Sciatic nerve (tissue), 2 donors: ENCODE measurements around the gene TMEM178B. TPM values are rescaled to one million over a fixed set of nuclear protein-coding genes. Genes with fewer than 3 reads are reported as not detected.

ENCODE experiments used
- ATAC-seq: fragments of 200-7000 bp; cut with Tn5 transposase; one replicate; pipeline ENCODE4 v1.9.1; 2020; ENCODE audit warnings: mild to moderate bottlenecking, moderate library complexity
- DNase-seq: peaks from one replicate; pipeline ENCODE4 v3.0.0-alpha.2; 2020; ENCODE audit warnings: low spot score
- intact Hi-C: fragments of 100-400 bp; cut with DNase I; formaldehyde crosslinking; loops from one replicate; pipeline ENCODE4 v1.14.2; 2022
- total RNA-seq: library from RNA; stranded (reverse); fragmentation: NEBNext Ultra II Directional; extraction: Animal tissue kit (Norgen Biotek cat#: 25700); gene quantifications from one replicate; pipeline ENCODE4 v1.2.1, GENCODE V29; 2021
- donor health status: DM: no; HTN: no; CAD: no.
- donor health status: DM: no; HTN: no; CAD: no.

TMEM178B gene
- total RNA-seq, 1 donor from 2014 or later = 1.1 TPM

DNA sequence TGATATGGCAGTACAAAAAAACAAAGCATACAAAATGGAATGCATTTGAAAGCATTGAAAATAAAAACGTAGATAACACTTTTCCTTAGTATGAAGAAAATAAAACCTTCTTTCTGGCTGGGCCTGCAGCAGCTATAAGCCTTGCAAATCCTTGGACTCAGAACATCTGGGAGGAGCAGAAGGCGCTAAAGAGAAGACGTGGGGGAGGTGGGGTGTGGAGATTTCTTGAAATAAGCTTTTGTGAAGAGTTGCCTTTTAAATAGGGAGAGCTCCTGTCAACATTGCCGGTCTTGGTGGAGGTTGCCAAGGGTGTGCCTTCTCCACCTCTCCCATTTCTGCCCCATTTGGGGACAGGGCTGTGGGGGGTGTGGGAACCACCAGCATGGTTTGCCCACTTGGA lies 128.7 kb downstream of the TMEM178B start:
- intact Hi-C loops = no loop called here
- no peak for ATAC-seq

DNA sequence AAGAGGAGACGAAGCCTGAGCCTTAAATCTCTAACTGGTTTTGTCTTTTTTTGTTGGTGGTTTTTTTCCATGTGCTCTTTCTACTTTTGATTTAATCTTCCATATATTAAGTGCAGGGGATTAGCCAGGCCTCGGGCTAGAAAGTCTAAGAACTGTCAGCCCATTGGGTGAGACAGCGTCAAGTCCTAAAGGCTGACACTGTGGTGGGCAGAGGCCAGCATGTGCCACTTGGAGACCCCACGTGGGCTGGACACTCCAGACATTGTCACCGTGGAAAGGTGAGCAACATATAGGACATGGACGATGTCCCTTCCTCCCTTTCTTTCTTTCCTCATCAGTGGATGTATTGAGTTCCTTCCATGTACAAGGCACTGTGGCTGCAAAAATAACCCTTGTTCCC lies 129.3 kb downstream of the TMEM178B start:
- intact Hi-C loops = no loop called here
- ATAC-seq (no peak), DNase-seq (no peak)

More for the DNA sequence above, 128.7 kb downstream of the TMEM178B start:
- no peak for DNase-seq

DNA sequence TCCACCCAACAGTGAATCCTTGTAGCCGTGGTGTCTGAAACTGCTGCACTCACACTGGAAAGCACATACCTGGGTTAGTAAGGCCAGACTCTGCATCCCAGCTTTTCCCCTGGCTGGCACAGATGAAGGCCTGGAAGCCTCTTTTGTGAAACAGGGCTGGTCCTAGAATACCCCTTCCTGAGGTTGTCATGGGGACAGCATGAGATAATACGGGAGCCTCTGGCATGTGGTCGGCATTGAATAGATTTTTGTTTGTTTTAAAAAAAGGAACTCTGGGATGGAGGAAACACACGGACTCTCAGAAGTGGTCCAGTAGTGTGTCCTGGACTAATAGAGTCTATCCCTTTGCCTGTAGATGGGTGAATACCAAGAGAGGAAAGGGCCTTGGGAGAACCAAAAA lies 129.7 kb downstream of the TMEM178B start:
- no peak for ATAC-seq
- intact Hi-C loops = no loop called here

DNA sequence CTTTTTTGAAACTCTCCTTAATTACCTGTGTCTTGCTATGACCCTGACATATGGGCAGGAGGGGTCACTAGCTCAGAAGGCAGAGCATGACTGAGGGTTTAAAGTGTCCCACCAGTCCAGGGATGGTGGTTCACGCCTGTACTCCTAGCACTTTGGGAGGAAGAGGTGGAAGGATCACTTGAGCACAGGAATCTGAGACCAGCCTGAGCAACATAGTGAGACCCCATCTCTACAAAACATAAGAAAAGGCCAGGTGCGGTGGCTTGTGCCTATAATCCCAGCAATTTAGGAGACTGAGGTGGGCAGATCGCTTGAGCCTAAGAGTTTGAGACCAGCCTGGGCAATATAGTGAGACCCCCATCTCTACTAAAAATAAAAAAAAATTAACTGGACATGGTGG lies 133.8 kb downstream of the TMEM178B start:
- intact Hi-C loops = loop anchor here (2.0 kb wide), 1 partner anchor 25 kb away; no protein-coding TSS in a partner anchor
- ATAC-seq (no peak), DNase-seq (no peak)

More for the DNA sequence above, 129.7 kb downstream of the TMEM178B start:
- DNase-seq = no peak

DNA sequence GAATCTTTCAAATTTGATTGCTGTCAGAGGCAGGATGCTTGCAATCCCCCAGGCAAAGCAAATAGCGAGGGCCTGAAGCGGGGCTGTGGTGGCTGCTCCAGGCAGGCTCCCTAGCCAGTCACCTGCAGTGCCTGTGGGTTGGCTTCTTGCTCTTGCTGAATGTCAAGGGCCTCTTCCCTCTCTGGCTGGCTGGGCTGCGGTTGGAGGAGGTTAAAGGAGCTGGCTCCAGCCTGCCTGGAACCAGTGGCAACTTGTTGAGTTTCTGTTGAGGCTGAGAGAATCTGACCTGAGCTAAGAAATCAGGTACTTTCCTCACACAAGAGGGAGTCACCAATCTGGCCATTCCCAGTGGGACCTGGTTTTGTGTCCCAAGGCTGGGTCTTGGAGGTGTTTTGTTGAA lies 134.7 kb downstream of the TMEM178B start:
- ATAC-seq = no peak
- intact Hi-C loops = loop anchor here (2.0 kb wide), 1 partner anchor 26 kb away; no protein-coding TSS in a partner anchor
- no peak for DNase-seq

DNA sequence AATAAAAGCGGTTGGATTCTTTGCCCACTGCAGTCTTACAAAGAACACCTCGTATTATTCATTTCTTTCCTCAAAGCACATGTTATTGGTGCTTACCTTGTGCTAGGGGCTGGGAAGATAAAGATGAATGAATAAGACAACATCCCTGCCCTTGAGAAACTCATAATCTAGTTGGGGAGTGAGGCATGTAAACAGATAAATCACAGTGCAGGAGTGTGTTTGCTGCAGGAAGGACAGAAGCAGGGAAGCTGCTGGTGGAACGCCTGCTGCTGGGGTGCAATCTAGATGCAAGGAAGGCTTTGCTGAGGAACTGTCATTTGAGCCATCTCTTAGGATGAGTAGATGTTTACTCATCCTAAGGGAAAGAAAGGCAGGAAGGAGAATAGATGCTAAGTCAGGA lies 135.6 kb downstream of the TMEM178B start:
- DNase-seq (no peak), ATAC-seq (no peak)
- intact Hi-C loops = loop anchor here (2.0 kb wide), 1 partner anchor 27 kb away; no protein-coding TSS in a partner anchor

DNA sequence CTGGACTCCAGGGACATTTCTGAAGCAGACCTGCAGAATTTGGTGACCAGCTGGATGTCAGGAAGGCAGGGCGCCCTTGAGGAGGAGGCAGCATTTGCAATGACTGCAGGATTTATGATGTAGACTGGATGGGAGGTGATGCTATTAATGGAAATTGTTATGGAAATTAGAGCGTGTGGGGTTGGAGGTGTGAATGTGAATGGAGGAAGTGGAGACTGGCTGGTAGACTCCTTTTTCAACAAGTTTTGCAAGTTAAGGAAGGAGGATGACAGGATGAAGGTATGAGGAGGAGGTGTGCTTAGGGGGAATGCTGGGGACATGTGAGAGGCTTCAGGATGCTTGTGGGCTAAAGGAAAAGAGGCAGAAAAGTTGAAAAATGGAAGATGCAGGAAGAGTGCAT lies 137.0 kb downstream of the TMEM178B start:
- no peak for DNase-seq
- intact Hi-C loops = no loop called here
- no peak for ATAC-seq

DNA sequence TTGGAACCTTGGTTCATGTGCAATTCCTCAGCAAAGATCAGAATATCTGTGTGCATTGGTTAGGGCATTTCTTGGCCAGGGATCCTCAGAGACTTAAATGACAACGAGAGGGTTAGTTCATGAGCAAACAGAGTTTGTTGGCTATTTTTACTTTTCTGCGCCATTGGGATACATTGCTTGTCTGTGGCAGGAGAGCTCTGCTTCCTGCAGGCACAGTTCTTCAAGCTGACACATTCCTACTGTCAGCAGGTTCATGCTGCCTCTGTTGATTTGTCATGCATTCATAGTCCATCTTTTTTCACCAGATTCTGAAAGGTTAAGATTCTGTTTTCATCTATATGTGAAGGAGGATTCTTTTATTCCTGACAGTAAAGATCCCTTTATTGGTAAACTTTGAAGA lies 139.4 kb downstream of the TMEM178B start:
- intact Hi-C loops = no loop called here
- ATAC-seq (no peak), DNase-seq (no peak)

DNA sequence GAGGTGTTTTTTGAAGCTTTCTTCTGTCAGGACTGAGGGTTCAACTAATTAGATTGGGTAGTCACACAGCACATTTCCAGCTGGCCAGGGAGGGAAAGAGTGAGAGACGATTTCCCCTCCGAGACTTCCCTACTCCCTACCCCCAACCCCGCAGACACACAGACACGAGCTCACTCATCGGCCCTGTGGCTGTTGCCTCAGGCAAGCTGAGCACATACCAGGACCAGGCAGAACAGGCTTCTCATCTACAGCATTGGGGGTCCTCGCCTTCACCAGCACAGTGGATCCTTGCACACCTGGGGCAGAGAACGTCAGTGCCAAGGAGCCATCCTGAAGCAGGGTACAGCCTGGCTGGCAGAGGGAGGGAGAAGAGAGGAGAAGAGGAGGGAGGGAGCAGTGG lies 144.1 kb downstream of the TMEM178B start:
- DNase-seq = no peak
- intact Hi-C loops = no loop called here
- ATAC-seq = no peak

DNA sequence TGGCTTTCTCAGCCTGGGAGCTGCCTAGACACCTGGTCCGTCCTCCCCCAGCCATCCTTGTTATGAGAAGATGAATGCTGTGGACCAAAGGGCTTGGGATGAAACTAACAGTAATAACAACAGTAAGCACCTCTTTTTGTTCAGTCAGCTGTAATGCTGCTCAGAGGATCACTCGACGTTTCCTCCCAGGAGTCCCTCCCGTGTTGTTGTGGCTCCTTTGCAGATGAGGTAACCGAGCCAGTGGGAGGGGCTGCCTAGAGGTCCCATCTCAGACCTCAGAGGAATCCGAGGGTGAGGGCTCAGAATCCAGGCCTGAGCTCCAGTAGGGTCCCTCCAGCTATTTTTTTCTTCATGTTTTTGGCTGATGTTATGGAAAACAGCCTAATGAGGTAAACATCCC lies 145.1 kb downstream of the TMEM178B start:
- DNase-seq (no peak), ATAC-seq (no peak)
- intact Hi-C loops = no loop called here

DNA sequence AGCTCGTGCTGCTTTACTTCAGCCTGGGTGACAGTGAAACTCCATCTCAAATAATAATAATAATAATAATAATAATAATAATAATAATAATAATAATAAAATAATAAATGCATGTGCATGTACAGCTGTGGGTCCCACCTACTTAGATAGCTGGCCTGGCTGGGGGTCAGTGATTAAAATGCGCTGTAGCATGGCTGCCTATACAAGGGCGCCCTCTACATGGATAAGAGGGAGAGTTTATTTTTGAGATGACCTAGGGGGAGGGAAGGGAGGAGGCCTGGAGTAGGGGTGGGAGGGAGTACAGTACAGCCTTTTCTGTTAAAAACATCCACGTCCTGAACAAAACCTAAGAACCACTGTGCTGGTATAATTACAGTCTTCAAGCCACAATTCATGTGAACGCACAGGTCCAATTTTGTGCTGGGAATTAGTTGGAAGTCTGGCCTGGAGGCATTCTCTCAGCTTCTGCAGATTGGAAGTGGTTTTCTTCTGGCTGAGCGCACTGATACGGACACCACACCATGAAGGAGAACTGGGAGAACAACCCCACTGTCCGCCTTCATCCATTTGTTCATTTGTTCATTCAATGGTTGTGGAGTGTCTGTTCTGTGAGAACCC lies 146.5 kb downstream of the TMEM178B start:
- DNase-seq (no peak), ATAC-seq (no peak)
- intact Hi-C loops = no loop called here

DNA sequence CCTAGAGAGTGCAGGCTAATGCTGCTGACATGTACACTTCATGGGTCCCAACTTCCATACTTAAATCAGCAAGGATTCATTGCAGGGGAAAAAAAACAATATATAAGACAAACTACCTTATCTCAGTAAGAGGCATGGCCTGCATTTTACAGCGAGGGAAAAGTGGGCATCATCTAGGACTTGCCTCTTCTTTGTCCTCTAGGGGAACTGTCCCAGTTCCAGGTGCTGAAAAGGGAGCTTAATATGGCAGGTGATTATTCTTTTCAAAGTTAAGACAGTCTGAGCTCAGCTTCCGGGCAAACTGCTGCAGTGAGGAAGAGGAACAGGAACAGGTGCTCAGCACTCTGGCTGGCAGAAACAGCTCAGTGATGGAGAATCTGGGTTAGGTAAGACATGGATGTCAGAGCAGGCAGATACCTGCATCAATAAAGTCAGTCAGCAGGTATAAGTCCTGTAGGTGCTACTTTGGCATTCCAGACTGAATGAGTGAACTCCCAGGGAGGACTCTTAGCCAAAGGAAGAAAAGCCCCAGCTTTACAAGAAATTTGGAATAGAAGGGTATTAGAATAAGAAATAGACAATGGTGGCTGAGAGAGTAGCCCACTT lies 147.2 kb downstream of the TMEM178B start:
- DNase-seq (no peak), ATAC-seq (no peak)
- intact Hi-C loops = no loop called here

DNA sequence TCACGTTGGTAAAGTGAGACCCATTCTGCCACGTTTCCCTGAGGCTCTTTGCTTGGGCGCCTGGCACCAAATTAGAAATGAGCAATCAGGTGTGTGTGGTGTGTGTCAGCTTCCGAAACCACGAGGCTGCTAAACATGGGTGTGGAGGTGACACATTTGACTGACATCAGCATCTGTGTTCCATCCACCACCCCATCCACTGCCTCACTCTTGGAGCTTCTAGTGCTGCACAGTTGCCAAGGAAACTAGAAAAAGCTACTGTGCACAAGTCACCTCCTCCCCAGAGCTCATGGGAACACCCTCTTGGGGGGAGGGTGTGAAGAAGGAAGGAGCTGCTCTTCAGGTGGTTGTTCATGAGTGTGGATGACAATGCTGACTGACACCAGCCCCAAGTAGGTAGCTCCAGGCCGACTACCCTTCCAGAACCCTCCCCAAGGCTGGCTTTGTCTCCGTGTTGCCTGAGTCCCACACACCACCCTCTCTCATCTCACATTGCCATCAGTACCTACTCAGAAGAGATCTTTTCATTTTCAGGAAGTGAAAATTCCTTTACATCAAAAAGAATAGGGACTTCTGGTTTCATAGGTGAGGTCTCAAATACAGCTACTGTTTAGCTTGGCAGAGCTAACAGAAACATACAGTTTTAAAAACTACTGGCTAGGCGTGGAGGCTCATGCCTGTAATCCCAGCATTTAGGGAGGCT lies 152.2 kb downstream of the TMEM178B start:
- intact Hi-C loops = no loop called here
- DNase-seq (no peak), ATAC-seq (no peak)

DNA sequence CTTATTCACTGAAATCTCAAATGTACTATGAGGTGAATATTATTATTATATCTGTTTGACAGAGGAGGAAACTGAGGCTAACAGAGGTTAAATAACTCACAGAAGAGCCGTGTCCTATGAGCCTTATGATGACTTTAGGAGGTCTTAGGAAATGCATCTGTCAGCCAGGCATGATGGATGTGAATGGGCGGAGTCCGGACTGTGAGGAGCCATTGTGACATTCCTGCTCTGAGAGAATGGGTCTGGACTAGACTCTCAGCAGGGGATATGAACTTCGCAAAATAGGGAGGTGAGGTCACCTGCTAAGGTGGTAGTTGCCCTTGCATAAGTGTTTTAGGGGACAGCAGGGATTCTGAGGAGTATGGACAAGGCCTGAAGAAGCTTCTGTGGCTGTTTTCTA lies 153.6 kb downstream of the TMEM178B start:
- DNase-seq = no peak
- intact Hi-C loops = no loop called here
- ATAC-seq = no peak

DNA sequence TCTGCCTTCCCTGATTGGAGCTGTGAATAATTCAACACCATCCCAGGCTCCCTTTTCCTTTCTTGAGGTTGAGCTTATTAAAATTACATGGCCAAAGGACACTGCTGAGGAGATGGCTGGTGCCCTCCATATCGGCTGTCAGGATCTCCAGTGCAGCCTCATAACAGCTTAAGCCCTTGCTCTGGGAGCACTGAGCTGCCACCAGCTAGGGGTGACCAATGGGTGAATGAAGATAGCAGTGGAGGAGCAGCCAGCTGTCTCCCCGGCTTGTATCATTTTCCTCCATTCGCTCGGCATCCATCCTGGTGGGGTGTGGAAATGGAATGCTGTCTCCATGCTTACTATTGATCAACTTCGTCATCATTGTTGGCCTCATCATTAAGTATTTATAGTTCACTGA lies 154.6 kb downstream of the TMEM178B start:
- ATAC-seq (no peak), DNase-seq (no peak)
- intact Hi-C loops = no loop called here

DNA sequence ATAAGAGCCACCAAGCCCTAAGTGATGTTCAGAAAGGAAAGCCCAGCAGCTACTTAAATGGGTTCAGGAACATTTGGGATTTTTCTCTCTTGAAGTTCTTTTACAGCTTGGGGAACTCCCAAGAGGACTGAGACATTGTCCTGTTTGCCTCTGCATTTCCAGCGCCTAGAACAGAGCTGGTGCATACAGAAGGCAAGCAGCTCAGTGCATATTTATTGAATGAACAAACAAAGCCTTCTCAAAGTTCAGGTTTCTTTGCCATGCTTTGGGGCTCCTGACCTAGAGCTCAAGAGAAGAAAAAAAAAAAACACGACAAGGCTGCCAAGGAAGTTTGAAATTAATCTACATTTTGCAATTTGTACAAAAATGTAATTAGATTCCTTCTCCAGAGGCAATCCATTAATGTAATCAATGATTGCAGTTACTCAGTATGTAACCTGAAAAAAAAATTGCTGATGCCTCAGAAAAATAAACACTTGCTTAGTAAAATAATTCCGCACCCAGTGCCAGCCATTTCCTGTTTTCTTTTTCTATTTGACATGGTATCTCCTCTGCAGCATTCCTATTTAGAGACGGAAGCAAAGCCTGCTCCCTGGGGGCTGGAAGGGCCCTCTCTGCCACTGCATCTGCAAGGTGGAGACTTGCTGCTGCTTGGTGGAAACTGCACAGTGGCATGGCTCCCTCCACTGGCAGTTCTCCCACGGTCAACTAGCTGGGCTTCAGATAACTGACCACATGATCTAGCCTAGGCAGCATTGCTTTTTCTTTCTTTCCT lies 157.3 kb downstream of the TMEM178B start:
- ATAC-seq = no peak
- DNase-seq = no peak
- intact Hi-C loops = no loop called here

DNA sequence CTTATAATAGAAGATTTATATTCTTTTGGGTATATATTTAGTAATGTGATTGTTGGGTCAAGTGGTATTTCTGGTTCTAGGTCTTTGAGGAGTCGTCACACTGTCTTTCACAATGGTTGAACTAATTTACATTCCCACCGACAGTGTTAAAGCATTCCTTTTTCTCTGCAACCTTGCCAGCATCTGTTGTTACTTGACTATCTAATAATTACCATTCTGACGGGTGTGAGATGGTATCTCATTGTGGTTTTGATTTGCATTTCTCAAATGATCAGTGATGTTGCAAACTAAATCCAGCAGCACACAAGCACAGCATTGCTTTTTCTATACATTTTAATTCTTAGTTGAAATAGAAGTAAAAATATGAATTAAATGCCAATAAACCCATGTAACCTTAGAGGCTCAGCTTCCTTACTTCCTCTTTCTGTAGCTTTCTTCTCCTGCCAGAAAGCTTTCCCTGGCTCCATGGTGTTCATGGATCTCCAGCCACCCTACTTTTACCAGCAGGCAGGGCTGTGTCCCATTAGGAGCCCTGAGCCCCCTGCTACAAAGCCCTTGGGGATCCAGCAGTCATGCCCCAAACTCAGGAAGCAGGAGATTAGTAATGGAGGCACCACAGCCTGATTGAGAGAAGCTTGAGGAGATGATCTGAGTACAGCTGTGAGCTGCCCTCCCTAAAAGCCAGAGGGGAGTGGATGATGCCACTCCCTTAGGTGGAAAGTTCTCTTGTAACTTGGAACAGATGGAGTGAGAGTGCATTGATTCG lies 158.6 kb downstream of the TMEM178B start:
- no peak for ATAC-seq
- DNase-seq = no peak
- intact Hi-C loops = no loop called here

DNA sequence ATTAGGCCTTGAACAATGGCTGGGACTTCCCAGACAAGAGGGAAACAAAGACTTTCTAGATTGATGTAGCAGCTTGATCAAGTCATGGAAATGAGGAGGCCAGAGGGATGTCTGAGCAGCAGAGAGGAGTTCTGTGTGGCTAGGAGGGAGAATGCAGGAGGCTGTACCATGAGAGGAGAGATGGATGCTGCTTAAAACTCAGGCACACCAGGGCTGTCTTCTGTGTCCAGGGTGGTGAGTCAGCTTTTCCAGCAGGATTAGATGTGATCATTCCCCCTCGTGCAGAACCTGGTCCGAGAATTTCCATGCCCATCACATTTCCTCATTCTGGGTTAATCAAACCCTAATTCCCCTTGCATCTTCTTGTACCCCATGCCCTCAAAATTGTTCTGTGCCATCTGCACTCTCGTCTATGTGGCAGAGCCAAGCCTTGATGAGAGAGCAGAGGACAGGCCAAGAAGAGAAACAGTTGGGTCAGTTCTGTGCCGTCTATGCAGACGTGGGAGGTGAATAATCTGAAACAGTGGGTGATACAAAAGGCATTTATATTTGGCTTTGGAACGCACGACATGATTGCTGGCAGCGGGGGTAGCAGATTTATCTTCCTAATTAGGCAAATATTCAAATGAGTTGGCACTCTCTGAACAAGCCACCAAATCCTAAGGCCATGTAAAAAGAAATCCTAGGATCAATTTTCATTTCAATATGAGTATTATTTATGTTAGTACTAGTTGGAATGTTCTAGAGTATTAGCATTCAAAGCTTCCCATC lies 160.7 kb downstream of the TMEM178B start:
- intact Hi-C loops = no loop called here
- no peak for DNase-seq
- no peak for ATAC-seq
